B cell (primary cell): ENCODE measurements around the gene FDXACB1. TPM values are rescaled to one million over a fixed set of nuclear protein-coding genes. Genes with fewer than 3 reads are reported as not detected.

ENCODE experiments used
- ATAC-seq: fragments of 200-7000 bp; cut with Tn5 transposase; one replicate; pipeline ENCODE4 v1.10.0; 2021; ENCODE audit warnings: low read depth, mild to moderate bottlenecking, moderate number of reproducible peaks, moderate library complexity
- CTCF ChIA-PET: fragments of 350-600 bp; sonication (Branson Sonifier 250); formaldehyde crosslinking; loops from one replicate; lab custom pipeline; 2021; ENCODE audit warnings: antibody characterized with exemption, inconsistent platforms; lab: Charles Lee
- POLR2A ChIA-PET: fragments of 350-600 bp; sonication (Branson Sonifier 250); formaldehyde crosslinking; loops from one replicate; lab custom pipeline; 2021; ENCODE audit warnings: antibody characterized with exemption; lab: Charles Lee
- DNase-seq: peaks from one replicate; pipeline ENCODE4 v3.0.0; 2013
- H2AFZ ChIP-seq: 2 replicates; pipeline ENCODE4 v1.6.1; 2012; ENCODE audit warnings: mild to moderate bottlenecking, low read depth, low read length; ENCODE audit not compliant: insufficient read depth, poor library complexity, severe bottlenecking
- H3K27ac ChIP-seq, 2 donors: 1 replicate in 1 of 2; 2 replicates in 1 of 2; pipeline ENCODE4 v1.5.1; 2012 to 2013; ENCODE audit warnings: low read length in 2 of 2, mild to moderate bottlenecking in 2 of 2, moderate library complexity in 1 of 2
- H3K27me3 ChIP-seq, 4 experiments: fragments of 200-600 bp in 1 of 4; sonication (generic) in 1 of 4; replicated peaks in 1 of 4; 1 replicate in 2 of 4; 2 replicates in 2 of 4; pipeline versions ENCODE4 v1.6.1 to v1.7.0; 2013 to 2016; ENCODE audit warnings: low read length in 3 of 4, mild to moderate bottlenecking in 2 of 4, mixed read lengths in 1 of 4, moderate library complexity in 1 of 4; ENCODE audit not compliant: insufficient read depth in 4 of 4, control insufficient read depth in 3 of 4; ENCODE audit errors: control extremely low read depth in 1 of 4
- H3K36me3 ChIP-seq, 2 experiments: replicated peaks in 1 of 2; 1 replicate in 1 of 2; 2 replicates in 1 of 2; pipeline versions ENCODE4 v1.6.1 to v1.7.1; 2013; ENCODE audit warnings: low read length in 1 of 2; ENCODE audit not compliant: insufficient read depth in 2 of 2, control insufficient read depth in 1 of 2; ENCODE audit errors: control extremely low read depth in 1 of 2, extremely low read depth in 1 of 2
- H3K4me1 ChIP-seq, 2 donors: fragments of 200-600 bp in 1 of 2; sonication (generic) in 1 of 2; 1 replicate in 1 of 2; 2 replicates in 1 of 2; pipeline versions ENCODE4 v1.5.1 to v1.6.1; 2013 to 2017; ENCODE audit warnings: low read length in 2 of 2; ENCODE audit not compliant: control insufficient read depth in 2 of 2, insufficient read depth in 2 of 2
- H3K4me2 ChIP-seq: replicated peaks from 2 replicates; pipeline ENCODE3; 2012; ENCODE audit warnings: mild to moderate bottlenecking, low read depth, low read length; ENCODE audit not compliant: poor library complexity, severe bottlenecking
- H3K4me3 ChIP-seq, 5 experiments: fragments of 200-600 bp in 1 of 5; sonication (generic) in 1 of 5; 1 replicate in 3 of 5; 2 replicates in 2 of 5; pipeline versions ENCODE4 v1.5.1 to v1.7.0; 2011 to 2016; ENCODE audit warnings: low read length in 4 of 5, mild to moderate bottlenecking in 4 of 5, low read depth in 2 of 5, control low read depth in 1 of 5, moderate library complexity in 1 of 5; ENCODE audit not compliant: insufficient read depth in 1 of 5; ENCODE audit errors: control extremely low read depth in 1 of 5, extremely low read depth in 1 of 5
- H3K79me2 ChIP-seq: fragments of 200-600 bp; sonication (generic); one replicate; pipeline ENCODE4 v1.6.0; 2016; ENCODE audit warnings: low read length; ENCODE audit not compliant: control insufficient read depth, insufficient read depth
- H3K9ac ChIP-seq: fragments of 200-600 bp; sonication (generic); 2 replicates; pipeline ENCODE4 v1.6.1; 2017; ENCODE audit warnings: mild to moderate bottlenecking, low read length, moderate library complexity
- H3K9me3 ChIP-seq, 3 donors: one replicate each; pipeline versions ENCODE4 v1.6.1 to v1.7.1; 2013; ENCODE audit warnings: low read length in 2 of 3; ENCODE audit not compliant: control insufficient read depth in 2 of 3, insufficient read depth in 1 of 3; ENCODE audit errors: control extremely low read depth in 1 of 3
- H4K20me1 ChIP-seq: 2 replicates; pipeline ENCODE4 v1.6.0; 2012; ENCODE audit warnings: mild to moderate bottlenecking, low read length; ENCODE audit not compliant: insufficient read depth, control insufficient read depth, poor library complexity, severe bottlenecking
- H3K27ac Mint-ChIP-seq: one replicate; pipeline ENCODE4 v1.8.0; 2021; ENCODE audit warnings: mixed read lengths
- H3K27me3 Mint-ChIP-seq: one replicate; pipeline ENCODE4 v1.8.0; 2021; ENCODE audit warnings: mixed read lengths
- H3K4me1 Mint-ChIP-seq: one replicate; pipeline ENCODE4 v1.8.0; 2021; ENCODE audit warnings: mixed read lengths
- H3K4me3 Mint-ChIP-seq: one replicate; pipeline ENCODE4 v1.8.0; 2021; ENCODE audit warnings: mixed read lengths
- H3K9me3 Mint-ChIP-seq: one replicate; pipeline ENCODE4 v1.8.0; 2022; ENCODE audit warnings: mixed read lengths; ENCODE audit not compliant: insufficient read depth
- CTCF ChIP-seq: fragments of 200-600 bp; IDR thresholded peaks from one replicate; pipeline ENCODE4 v1.8.0; 2022; ENCODE audit warnings: antibody characterized with exemption, mild to moderate bottlenecking
- EZH2 ChIP-seq: IDR thresholded peaks from 2 replicates; pipeline ENCODE4 v1.6.1; 2012; ENCODE audit warnings: borderline replicate concordance, low read depth, mild to moderate bottlenecking, moderate library complexity, low read length; ENCODE audit not compliant: insufficient read depth, poor library complexity, severe bottlenecking
- WGBS: methylation state at CpG from one replicate; pipeline ENCODE4 v1.1.5; 2013; ENCODE audit warnings: missing lambda C conversion rate; ENCODE audit not compliant: insufficient coverage; 5-methylcytosine and 5-hydroxymethylcytosine counted together
- intact Hi-C: fragments of 100-400 bp; cut with micrococcal nuclease; formaldehyde crosslinking; loops from one replicate; pipeline ENCODE4 v1.10.0; 2022
- polyA plus RNA-seq: library from polyadenylated mRNA; depleted of rRNA; stranded (reverse); fragments of >200 nt; gene quantifications from 2 replicates; pipeline ENCODE4 v1.2.3, GENCODE V29; 2012
- total RNA-seq, 2 donors: library from RNA; stranded (reverse); fragments of 120-200 nt in 1 of 2; gene quantifications; 1 replicate in 1 of 2; 2 replicates in 1 of 2; pipeline versions ENCODE4 v1.2.3 to v1.2.4, GENCODE V29; 2013 to 2022

FDXACB1 gene
- total and polyA plus RNA-seq, 2 donors (not counting 1 experiment from before 2014, with no cell fraction given): 3.1 to 4.0 TPM

GRCh38 chr11:111910676-111911562 lies 32.0 kb upstream of the FDXACB1 start:
- no peak overlapping the region for H3K27ac ChIP-seq
- no peak for ATAC-seq
- H3K4me2 ChIP-seq: no peak overlapping the region
- intact Hi-C loops: no loop called here
- peaks cover 48% of the 10 kb centered on the region for H3K27me3 Mint-ChIP-seq
- H3K9me3 ChIP-seq: peaks cover 0 to 4% (median 0%) of the 10 kb centered on the region in 3 donors
- peaks cover 0 to 40% (median 17%) of the 10 kb centered on the region in 4 experiments for H3K27me3 ChIP-seq
- H3K4me1 ChIP-seq: no peaks in the 10 kb centered on the region
- no peak for DNase-seq
- H3K79me2 ChIP-seq: no peaks in the 10 kb centered on the region
- H3K4me1 Mint-ChIP-seq: no peaks in the 10 kb centered on the region
- WGBS: 88% methylated on average over 9 of the region's 9 CpGs
- no peaks in the 10 kb centered on the region for H3K36me3 ChIP-seq
- ChIA-PET POLR2A (no interaction called here), CTCF (interaction anchor here (0.9 kb wide), 1 partner anchor 203 kb away, joined by 4 read pairs; no protein-coding TSS in a partner anchor)
- TF ChIP-seq EZH2: no peak
- no peak for TF ChIP-seq CTCF
- no peak overlapping the region for H3K4me3 ChIP-seq
- H3K4me3 Mint-ChIP-seq: no peak overlapping the region
- H3K9me3 Mint-ChIP-seq: no peaks in the 10 kb centered on the region
- H3K27ac Mint-ChIP-seq: no peak overlapping the region
- H2AFZ ChIP-seq: no peak overlapping the region
- H4K20me1 ChIP-seq: no peaks in the 10 kb centered on the region
- H3K9ac ChIP-seq: no peak overlapping the region

GRCh38 chr11:111909378-111909777 lies 30.4 kb upstream of the FDXACB1 start:
- TF ChIP-seq CTCF (no peak), EZH2 (no peak)
- H4K20me1 ChIP-seq: no peaks in the 10 kb centered on the region
- no peak overlapping the region for H3K27ac ChIP-seq
- H3K9ac ChIP-seq: no peak overlapping the region
- no peak overlapping the region for H3K4me2 ChIP-seq
- peaks cover 0 to 35% (median 14%) of the 10 kb centered on the region in 4 experiments for H3K27me3 ChIP-seq
- ChIA-PET POLR2A (no interaction called here), CTCF (no interaction called here)
- H3K4me3 ChIP-seq: no peak overlapping the region
- H3K27ac Mint-ChIP-seq: no peak overlapping the region
- DNase-seq: no peak
- H3K36me3 ChIP-seq: no peaks in the 10 kb centered on the region
- H3K27me3 Mint-ChIP-seq: peaks cover 44% of the 10 kb centered on the region
- H3K9me3 Mint-ChIP-seq: no peaks in the 10 kb centered on the region
- H3K4me1 ChIP-seq: no peaks in the 10 kb centered on the region
- H3K79me2 ChIP-seq: no peaks in the 10 kb centered on the region
- H3K9me3 ChIP-seq: peaks cover 0 to 4% (median 0%) of the 10 kb centered on the region in 3 donors
- no peaks in the 10 kb centered on the region for H3K4me1 Mint-ChIP-seq
- no peak overlapping the region for H2AFZ ChIP-seq
- intact Hi-C loops: no loop called here
- WGBS: 83% methylated on average over 2 of the region's 5 CpGs
- ATAC-seq: no peak
- no peak overlapping the region for H3K4me3 Mint-ChIP-seq
